SU-DHL-6 (cell line): ENCODE results near the gene PPM1H.

ENCODE experiments used
- CTCF ChIP-seq: fragments of 200-600 bp; sonication (generic); IDR thresholded peaks from one replicate; pipeline ENCODE4 v1.5.1; 2017; ENCODE audit warnings: antibody characterized with exemption, mild to moderate bottlenecking, low read length, moderate library complexity; ENCODE audit not compliant: insufficient read depth, poor library complexity, severe bottlenecking
- EZH2phosphoT487 ChIP-seq: fragments of 200-600 bp; sonication (generic), shearing (Covaris generic); conservative IDR thresholded peaks from 2 replicates; pipeline ENCODE4 v1.6.1; 2018; ENCODE audit warnings: mild to moderate bottlenecking, antibody characterized with exemption, low read length, moderate library complexity, mixed read lengths

DNA sequence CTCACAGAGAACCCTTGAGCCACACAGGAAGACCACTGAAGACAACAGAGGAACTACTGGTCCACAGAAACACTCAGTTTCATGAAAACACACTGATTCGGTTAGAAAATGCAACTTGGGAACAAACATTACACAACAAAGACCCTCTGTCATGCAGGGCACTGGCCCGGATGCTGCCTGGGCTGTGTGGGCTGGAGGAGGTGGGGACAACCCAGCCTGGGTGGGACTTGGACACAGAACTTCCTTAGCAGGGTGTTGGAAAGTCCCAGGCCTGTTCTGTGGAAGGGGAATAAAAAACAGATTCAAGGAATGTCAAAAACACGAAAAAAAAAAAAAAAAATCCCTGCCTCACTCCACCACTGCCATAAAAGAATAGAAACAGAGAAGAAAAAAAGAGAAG, 287.4 kb downstream of the PPM1H start:
- TF ChIP-seq CTCF (no peak), EZH2phosphoT487 (no peak)
